ENCODE data around the gene SETD4. TPM values are rescaled to one million over a fixed set of nuclear protein-coding genes. Genes with fewer than 3 reads are reported as not detected.

SETD4 gene
- total RNA-seq, 1 donor from 2014 or later: 15.7 TPM

DNA sequence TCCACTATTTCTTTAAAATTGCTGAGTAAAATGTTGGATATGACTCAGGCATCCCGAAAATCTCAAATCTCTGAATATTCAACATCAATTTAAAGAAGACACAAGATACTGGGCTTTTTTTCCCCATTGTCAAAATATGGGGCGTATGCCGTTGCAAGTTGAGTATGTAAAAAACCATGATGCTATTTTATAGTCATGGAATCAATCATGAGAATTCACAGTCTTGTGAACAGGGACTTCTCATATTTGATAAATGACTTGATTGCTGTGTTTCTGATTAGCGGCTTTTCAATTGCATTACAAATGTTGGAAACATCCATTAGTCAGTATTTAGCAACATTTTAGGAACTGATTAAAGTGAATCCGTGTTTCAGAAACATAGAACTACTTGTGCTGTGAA, 45.3 kb downstream of the SETD4 start:
- Mint-ChIP-seq H3K9me3 (ENCODE audit: unreplicated experiment) (no peaks in the 10 kb centered on the region), H3K36me3 (ENCODE audit: low read depth, unreplicated experiment) (no peaks in the 10 kb centered on the region), H3K27me3 (ENCODE audit: unreplicated experiment) (no peaks in the 10 kb centered on the region), H3K4me3 (ENCODE audit: unreplicated experiment) (no peak overlapping the region), H3K27ac (ENCODE audit: unreplicated experiment) (no peak overlapping the region), H3K4me1 (ENCODE audit: unreplicated experiment) (no peaks in the 10 kb centered on the region)
- no peak for DNase-seq (ENCODE audit: low spot score)
- TF ChIP-seq, protein P1, sequence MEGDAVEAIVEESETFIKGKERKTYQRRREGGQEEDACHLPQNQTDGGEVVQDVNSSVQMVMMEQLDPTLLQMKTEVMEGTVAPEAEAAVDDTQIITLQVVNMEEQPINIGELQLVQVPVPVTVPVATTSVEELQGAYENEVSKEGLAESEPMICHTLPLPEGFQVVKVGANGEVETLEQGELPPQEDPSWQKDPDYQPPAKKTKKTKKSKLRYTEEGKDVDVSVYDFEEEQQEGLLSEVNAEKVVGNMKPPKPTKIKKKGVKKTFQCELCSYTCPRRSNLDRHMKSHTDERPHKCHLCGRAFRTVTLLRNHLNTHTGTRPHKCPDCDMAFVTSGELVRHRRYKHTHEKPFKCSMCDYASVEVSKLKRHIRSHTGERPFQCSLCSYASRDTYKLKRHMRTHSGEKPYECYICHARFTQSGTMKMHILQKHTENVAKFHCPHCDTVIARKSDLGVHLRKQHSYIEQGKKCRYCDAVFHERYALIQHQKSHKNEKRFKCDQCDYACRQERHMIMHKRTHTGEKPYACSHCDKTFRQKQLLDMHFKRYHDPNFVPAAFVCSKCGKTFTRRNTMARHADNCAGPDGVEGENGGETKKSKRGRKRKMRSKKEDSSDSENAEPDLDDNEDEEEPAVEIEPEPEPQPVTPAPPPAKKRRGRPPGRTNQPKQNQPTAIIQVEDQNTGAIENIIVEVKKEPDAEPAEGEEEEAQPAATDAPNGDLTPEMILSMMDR (IDR thresholded peaks at IDR 0.05; ENCODE audit: unreplicated experiment): no peak

DNA sequence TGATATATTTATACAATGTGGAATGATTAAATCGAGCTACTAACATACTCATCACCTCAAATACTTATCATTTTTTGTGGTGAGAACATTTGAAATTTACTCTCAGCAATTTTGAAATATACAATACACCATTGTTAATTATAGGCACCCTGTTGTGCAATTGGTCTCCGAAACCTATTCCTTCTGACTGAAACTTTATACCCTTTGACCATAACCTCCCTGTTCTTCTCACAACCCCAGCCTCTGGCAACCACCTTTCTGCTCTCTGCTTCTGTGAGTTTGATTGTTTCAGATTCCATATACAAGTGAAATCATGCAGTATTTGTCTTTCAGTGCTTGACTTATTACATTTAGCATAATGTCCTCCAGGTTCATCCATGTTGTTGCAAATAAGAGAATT, 49.5 kb downstream of the SETD4 start:
- TF ChIP-seq, protein P1 (IDR thresholded peaks at IDR 0.05; ENCODE audit: unreplicated experiment): no peak
- no peaks in the 10 kb centered on the region for H3K27me3 Mint-ChIP-seq (ENCODE audit: unreplicated experiment)
- no peaks in the 10 kb centered on the region for H3K9me3 Mint-ChIP-seq (ENCODE audit: unreplicated experiment)
- no peak for DNase-seq (ENCODE audit: low spot score)
- no peaks in the 10 kb centered on the region for H3K4me1 Mint-ChIP-seq (ENCODE audit: unreplicated experiment)
- no peak overlapping the region for H3K4me3 Mint-ChIP-seq (ENCODE audit: unreplicated experiment)
- no peak overlapping the region for H3K27ac Mint-ChIP-seq (ENCODE audit: unreplicated experiment)
- no peaks in the 10 kb centered on the region for H3K36me3 Mint-ChIP-seq (ENCODE audit: low read depth, unreplicated experiment)

DNA sequence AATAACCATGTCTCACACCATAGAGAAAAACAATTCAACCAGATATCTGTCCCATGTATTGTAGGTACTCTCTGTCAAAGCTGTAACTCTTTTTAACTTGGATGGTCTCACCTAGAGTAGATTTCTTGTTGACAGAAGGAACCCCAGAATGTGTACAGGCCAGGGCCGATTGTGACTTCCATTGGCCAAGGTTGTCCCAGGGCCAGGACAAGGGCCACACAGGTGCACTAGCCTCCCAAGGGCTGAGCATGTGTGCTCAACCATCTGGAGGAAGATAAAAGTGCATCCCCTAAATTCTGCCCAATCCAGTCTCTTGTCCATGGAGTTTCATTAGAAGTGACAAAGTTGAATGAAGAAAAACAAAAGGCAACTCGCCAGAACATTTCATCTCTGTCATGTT, 51.8 kb downstream of the SETD4 start:
- Mint-ChIP-seq H3K4me1 (ENCODE audit: unreplicated experiment) (no peaks in the 10 kb centered on the region), H3K4me3 (ENCODE audit: unreplicated experiment) (no peak overlapping the region), H3K36me3 (ENCODE audit: low read depth, unreplicated experiment) (no peaks in the 10 kb centered on the region), H3K27me3 (ENCODE audit: unreplicated experiment) (peaks cover 5% of the 10 kb centered on the region), H3K27ac (ENCODE audit: unreplicated experiment) (no peak overlapping the region), H3K9me3 (ENCODE audit: unreplicated experiment) (no peaks in the 10 kb centered on the region)
- DNase-seq (ENCODE audit: low spot score): no peak
- TF ChIP-seq, protein P1 (IDR thresholded peaks at IDR 0.05; ENCODE audit: unreplicated experiment): no peak

DNA sequence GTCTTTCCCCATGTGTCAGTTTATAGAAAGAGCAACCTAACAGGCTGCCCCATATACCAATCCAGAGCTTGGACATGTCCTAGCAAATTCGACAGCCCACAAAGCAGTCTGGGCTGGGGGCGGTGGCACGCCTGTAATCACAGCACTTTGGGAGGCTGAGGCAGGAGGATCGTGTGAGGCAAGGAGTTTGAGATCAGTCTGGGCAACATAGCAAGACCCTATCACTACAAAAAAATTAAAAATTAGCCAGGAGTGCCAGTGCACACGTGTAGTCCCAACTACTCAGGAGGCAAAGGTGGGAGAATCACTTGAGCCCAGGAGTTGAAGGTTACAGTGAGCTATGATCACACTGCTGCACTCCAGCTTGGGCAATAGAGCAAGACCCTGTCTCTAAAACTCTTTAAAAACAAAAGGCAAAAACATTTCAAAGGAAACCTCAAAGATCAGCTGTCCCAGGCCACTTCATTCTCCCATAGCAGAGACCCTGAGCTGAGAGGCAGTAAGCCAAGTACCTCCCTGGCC, 54.4 kb downstream of the SETD4 start:
- no peaks in the 10 kb centered on the region for H3K9me3 Mint-ChIP-seq (ENCODE audit: unreplicated experiment)
- no peak overlapping the region for H3K4me3 Mint-ChIP-seq (ENCODE audit: unreplicated experiment)
- DNase-seq (ENCODE audit: low spot score): no peak
- H3K27me3 Mint-ChIP-seq (ENCODE audit: unreplicated experiment): peaks cover 7% of the 10 kb centered on the region
- H3K4me1 Mint-ChIP-seq (ENCODE audit: unreplicated experiment): peaks cover 2% of the 10 kb centered on the region
- TF ChIP-seq, protein P1 (IDR thresholded peaks at IDR 0.05; ENCODE audit: unreplicated experiment): no peak
- H3K36me3 Mint-ChIP-seq (ENCODE audit: low read depth, unreplicated experiment): no peaks in the 10 kb centered on the region
- H3K27ac Mint-ChIP-seq (ENCODE audit: unreplicated experiment): no peak overlapping the region

DNA sequence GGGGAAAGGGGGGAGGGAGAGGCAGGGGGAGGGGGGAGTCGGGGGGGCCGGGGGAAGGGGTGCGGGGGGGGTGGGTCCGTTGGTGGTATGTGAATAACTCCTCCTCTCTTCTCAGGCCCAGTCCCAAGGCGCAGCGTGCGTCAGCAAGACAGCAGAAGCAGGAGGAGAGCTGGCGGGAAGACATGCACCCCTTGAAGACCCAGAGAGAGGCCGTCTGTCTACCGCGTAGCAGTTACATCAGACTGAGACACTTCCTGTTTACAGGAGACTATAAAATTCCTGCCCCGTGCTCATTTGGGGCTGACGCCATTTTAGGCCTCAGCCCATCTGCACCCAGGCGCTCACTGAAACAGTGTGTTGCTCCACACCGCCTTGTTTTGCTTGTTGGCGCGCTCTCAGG, 55.3 kb downstream of the SETD4 start:
- Mint-ChIP-seq H3K4me1 (ENCODE audit: unreplicated experiment) (peaks cover 2% of the 10 kb centered on the region), H3K36me3 (ENCODE audit: low read depth, unreplicated experiment) (no peaks in the 10 kb centered on the region), H3K27me3 (ENCODE audit: unreplicated experiment) (peaks cover 7% of the 10 kb centered on the region), H3K4me3 (ENCODE audit: unreplicated experiment) (no peak overlapping the region), H3K27ac (ENCODE audit: unreplicated experiment) (no peak overlapping the region), H3K9me3 (ENCODE audit: unreplicated experiment) (no peaks in the 10 kb centered on the region)
- TF ChIP-seq, protein P1 (IDR thresholded peaks at IDR 0.05; ENCODE audit: unreplicated experiment): no peak
- DNase-seq (ENCODE audit: low spot score): no peak

All from endothelial cell (in vitro differentiated cells).